Activated CD4-positive, alpha-beta memory T cell treated with anti-CD3 and anti-CD28 coated beads for 36 hours (primary cell): ENCODE measurements around the gene ATG12. TPM values are rescaled to one million over a fixed set of nuclear protein-coding genes. Genes with fewer than 3 reads are reported as not detected.
"Not testable (repeated sequence)": the region's sequence is repeated elsewhere in the genome, so short reads cannot be mapped to it uniquely, and the experiment has no call there.

Experiments used
- CTCF ChIA-PET: fragments of 350-600 bp; sonication (Branson Sonifier 250); formaldehyde crosslinking; loops from one replicate; lab custom pipeline; 2021; ENCODE audit warnings: antibody characterized with exemption, inconsistent platforms; lab: Charles Lee
- POLR2A ChIA-PET: fragments of 350-600 bp; sonication (Branson Sonifier 250); formaldehyde crosslinking; loops from one replicate; lab custom pipeline; 2021; ENCODE audit warnings: antibody characterized with exemption; lab: Charles Lee
- DNase-seq: peaks from one replicate; pipeline ENCODE4 v3.0.0-alpha.2; 2020
- H3K27ac Mint-ChIP-seq: one replicate; pipeline ENCODE4 v1.8.0; 2021; ENCODE audit warnings: mixed read lengths
- H3K27me3 Mint-ChIP-seq: one replicate; pipeline ENCODE4 v1.8.0; 2021; ENCODE audit warnings: mixed read lengths
- H3K36me3 Mint-ChIP-seq: one replicate; pipeline ENCODE4 v1.8.0; 2021; ENCODE audit warnings: mixed read lengths
- H3K4me1 Mint-ChIP-seq: one replicate; pipeline ENCODE4 v1.8.0; 2021; ENCODE audit warnings: low read depth, mixed read lengths
- H3K4me3 Mint-ChIP-seq: one replicate; pipeline ENCODE4 v1.8.0; 2021; ENCODE audit warnings: mild to moderate bottlenecking, mixed read lengths
- H3K9me3 Mint-ChIP-seq: one replicate; pipeline ENCODE4 v1.8.0; 2021; ENCODE audit warnings: mixed read lengths
- intact Hi-C: fragments of 100-400 bp; cut with micrococcal nuclease; formaldehyde crosslinking; loops from one replicate; pipeline ENCODE4 v1.15.1; 2023
- total RNA-seq, 2 experiments: library from RNA; stranded (reverse); gene quantifications; one replicate each; pipeline ENCODE4 v1.2.3, GENCODE V29; 2021

Gene ATG12
- total RNA-seq, result 10 to 100 TPM; 40.6 to 41.9 TPM

DNA sequence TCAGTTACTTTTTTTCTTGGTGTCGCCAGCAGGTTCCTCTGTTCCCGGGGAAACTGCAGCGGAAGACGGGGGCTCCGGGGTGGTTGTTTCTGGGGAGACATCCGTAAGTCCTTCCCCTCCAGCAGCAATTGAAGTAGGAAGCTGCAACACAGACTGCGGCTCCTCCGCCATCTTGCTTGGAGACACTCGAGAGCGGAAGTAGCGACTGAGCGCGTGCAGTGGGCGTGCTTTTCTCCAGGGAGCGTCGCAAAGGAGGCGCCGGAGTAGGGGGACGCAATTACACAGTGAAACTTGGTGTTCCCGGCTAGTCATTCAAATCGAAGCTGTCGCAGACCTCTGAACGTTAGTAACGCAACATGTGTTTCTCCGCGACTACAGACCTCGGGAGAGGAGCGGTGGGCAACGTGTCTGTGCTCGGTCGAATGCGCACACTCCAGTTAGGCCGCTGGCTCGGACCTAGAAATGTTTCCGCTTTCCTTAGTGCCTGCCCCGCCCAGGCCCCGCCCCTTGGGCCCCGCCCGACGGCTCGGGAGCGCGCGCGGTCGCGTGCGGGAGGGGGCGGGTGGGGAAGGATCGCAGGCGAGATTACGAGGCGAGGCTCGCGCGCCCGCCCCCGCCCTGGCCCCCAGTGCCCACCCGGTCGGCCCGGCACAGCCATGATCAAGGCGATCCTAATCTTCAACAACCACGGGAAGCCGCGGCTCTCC is at the start of gene ATG12, which contains the start of gene AP3S1:
TSS of gene ATG12 (minus strand) at position 184 of the 707 bp plus-strand sequence. CDS start at position 171, 13 bp downstream.
TSS of gene AP3S1 (plus strand) at position 554 of the 707 bp plus-strand sequence. CDS start at position 657, 103 bp downstream.
- peak within 1 kb of the TSS; percentile 100 for H3K27ac Mint-ChIP-seq
- ChIA-PET POLR2A (interaction anchor here (0.6 to 2.4 kb wide), 6 partner anchors 9 to 298 kb away, joined by 3 to 7 read pairs (median 4); partner anchors contain the start of gene FEM1C), CTCF (interaction anchor here (0.9 to 1.5 kb wide), 3 partner anchors 32 to 227 kb away, joined by 3 to 8 read pairs (median 5); no protein-coding TSS in a partner anchor)
- DNase-seq, result peak; percentile 93
- H3K9me3 Mint-ChIP-seq, result no peaks in the 10 kb centered on the region
- peak within 1 kb of the TSS; percentile 95 for H3K4me3 Mint-ChIP-seq
- peaks cover 13% of the 10 kb centered on the region for H3K36me3 Mint-ChIP-seq
- H3K4me1 Mint-ChIP-seq, result peaks cover 49% of the 10 kb centered on the region
- H3K27me3 Mint-ChIP-seq, result no peaks in the 10 kb centered on the region
- intact Hi-C loops, result loop anchor here (1.0 to 5.0 kb wide), 7 partner anchors 15 to 674 kb away; partner anchors contain the start of genes CCDC112, COMMD10, FEM1C and PGGT1B

DNA sequence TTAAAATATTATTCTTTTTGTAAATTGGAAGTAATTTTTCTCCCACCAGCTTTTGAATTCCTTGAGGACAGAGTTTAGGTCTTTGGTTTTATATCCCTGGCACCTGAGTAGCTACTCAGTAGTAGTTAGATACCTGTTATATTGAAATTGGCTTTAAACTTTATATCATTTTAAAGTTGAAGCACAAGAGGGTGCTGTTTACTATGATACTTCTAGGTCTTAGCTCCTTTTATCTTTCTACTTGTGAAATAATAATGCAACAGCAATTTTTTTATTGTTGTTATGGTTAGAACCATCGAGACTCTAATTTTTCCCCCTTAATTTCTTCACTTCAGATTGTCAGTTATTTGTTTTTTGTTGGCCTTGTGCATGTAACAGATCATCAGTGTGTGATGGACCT is 46.7 kb upstream of the ATG12 start:
- CTCF ChIA-PET, result no interaction called here

DNA sequence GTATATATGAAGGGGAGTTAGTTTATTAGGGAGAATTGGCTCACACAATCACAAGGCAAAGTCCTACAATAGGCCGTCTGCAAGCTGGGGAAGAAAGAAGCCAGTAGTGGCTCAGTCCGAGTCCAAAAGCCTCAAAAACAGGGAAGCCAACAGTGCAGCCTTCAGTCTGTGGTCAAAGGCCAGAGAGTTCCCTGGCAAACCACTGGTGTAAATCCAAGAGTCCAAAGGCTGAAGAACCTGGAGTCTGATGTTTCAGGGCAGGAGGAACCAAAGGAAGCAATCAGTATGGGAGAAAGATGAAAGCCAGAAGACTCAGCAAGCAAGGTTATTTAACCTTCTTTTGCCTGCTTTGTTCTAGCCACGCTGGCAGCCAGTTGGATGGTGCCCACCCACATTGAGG is 43.8 kb upstream of the ATG12 start:
- POLR2A ChIA-PET, H3K4me1 Mint-ChIP-seq, H3K27me3 Mint-ChIP-seq, CTCF ChIA-PET, DNase-seq, H3K4me3 Mint-ChIP-seq, H3K9me3 Mint-ChIP-seq, intact Hi-C loops, H3K27ac Mint-ChIP-seq: not testable (repeated sequence)
- peaks cover 28% of the 10 kb centered on the region for H3K36me3 Mint-ChIP-seq

More for the DNA sequence above, 46.7 kb upstream of the ATG12 start:
- Mint-ChIP-seq H3K4me1 (no peaks in the 10 kb centered on the region), H3K36me3 (peaks cover 3% of the 10 kb centered on the region), H3K27ac (no peak overlapping the region), H3K27me3 (no peaks in the 10 kb centered on the region), H3K4me3 (no peak overlapping the region), H3K9me3 (no peaks in the 10 kb centered on the region)
- DNase-seq, result no peak
- intact Hi-C loops, result no loop called here
- POLR2A ChIA-PET, result no interaction called here

DNA sequence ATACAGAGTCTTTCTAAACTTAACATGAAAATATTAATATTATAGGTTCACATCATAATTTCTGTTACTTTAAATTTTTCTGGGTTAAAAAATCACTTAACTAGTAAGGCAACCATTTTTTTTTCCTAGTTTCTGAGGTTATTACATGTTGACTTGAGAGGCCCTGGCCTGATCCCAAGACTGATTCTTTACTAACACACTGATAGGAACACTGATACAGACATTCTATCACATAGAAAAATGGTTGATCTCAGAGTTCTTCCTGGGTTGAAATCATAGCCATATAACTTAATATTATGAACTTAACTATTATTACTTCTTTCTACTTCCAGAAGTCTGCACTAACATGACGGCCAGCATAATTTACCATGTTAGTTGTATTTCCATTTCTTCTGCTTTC is 43.3 kb upstream of the ATG12 start:
- DNase-seq, result no peak
- ChIA-PET POLR2A (no interaction called here), CTCF (no interaction called here)
- no peaks in the 10 kb centered on the region for H3K4me1 Mint-ChIP-seq
- H3K4me3 Mint-ChIP-seq, result no peak overlapping the region
- peaks cover 31% of the 10 kb centered on the region for H3K36me3 Mint-ChIP-seq
- no peak overlapping the region for H3K27ac Mint-ChIP-seq
- intact Hi-C loops, result no loop called here
- H3K27me3 Mint-ChIP-seq, result no peaks in the 10 kb centered on the region
- no peaks in the 10 kb centered on the region for H3K9me3 Mint-ChIP-seq

DNA sequence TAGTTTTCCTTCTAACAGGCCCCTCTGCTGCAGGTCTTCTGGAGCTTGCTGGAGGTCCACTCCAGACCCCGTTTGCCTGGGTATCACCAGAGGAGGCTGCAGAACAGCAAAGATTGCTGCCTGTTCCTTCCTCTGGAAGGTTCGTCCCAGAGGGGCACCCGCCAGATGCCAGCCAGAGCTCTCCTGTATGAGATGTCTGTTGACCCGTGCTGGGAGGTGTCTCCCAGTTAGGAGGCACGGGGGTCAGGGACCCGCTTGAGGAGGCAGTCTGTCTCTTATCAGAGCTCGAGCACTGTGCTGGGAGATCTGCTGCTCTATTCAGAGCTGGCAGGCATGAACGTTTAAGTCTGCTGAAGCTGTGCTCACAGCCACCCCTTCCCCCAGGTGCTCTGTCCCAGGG is 41.1 kb upstream of the ATG12 start:
- CTCF ChIA-PET, DNase-seq, H3K27ac Mint-ChIP-seq, H3K9me3 Mint-ChIP-seq, intact Hi-C loops, H3K4me1 Mint-ChIP-seq, H3K27me3 Mint-ChIP-seq, H3K4me3 Mint-ChIP-seq: not testable (repeated sequence)
- POLR2A ChIA-PET, result interaction anchor here (0.6 kb wide), 1 partner anchor 26 kb away, joined by 3 read pairs; no protein-coding TSS in a partner anchor
- H3K36me3 Mint-ChIP-seq, result peaks cover 49% of the 10 kb centered on the region

DNA sequence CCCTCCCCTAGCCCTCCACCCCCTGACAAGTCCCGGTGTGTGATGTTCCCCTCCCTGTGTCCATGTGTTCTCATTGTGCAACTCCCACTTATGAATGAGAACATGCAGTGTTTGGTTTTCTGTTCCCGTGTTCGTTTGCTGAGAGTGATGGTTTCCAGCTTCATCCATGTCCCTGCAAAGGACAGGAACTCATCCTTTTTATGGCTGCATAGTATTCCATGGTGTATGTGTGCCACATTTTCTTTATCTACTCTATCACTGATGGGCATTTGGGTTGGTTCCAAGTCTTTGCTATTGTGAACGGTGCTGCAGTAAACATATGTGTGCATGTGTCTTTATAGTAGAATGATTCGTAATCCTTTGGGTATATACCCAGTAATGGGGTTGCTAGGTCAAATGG is 36.0 kb upstream of the ATG12 start:
- H3K4me1 Mint-ChIP-seq, H3K4me3 Mint-ChIP-seq, H3K27me3 Mint-ChIP-seq, intact Hi-C loops, DNase-seq, POLR2A ChIA-PET, H3K9me3 Mint-ChIP-seq, CTCF ChIA-PET, H3K27ac Mint-ChIP-seq: not testable (repeated sequence)
- peaks cover 62% of the 10 kb centered on the region for H3K36me3 Mint-ChIP-seq

DNA sequence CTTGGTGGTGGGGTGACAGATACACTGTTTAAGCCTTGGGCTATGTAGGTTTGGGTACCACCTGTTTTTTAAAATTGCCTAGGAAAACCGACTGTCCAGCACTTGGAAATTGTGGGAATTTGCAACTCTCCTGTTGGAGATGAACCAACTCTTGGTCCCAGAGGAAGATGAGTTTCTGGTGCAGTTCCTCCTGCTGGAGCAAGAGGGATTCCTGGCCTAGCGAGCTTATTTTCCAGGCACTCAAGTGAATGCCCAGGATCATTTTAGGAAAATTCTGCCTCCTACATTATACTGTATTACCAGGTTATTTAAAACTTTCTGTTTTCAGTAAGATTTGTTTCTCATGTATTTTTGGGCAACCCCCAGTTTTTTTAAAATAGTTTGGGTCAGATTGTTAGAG is 34.1 kb upstream of the ATG12 start:
- DNase-seq, result no peak
- H3K4me3 Mint-ChIP-seq, result no peak overlapping the region
- H3K36me3 Mint-ChIP-seq, result peaks cover 53% of the 10 kb centered on the region
- no peaks in the 10 kb centered on the region for H3K27me3 Mint-ChIP-seq
- no peak overlapping the region for H3K27ac Mint-ChIP-seq
- CTCF ChIA-PET, result no interaction called here
- H3K9me3 Mint-ChIP-seq, result peaks cover 5% of the 10 kb centered on the region
- no peaks in the 10 kb centered on the region for H3K4me1 Mint-ChIP-seq
- intact Hi-C loops, result no loop called here
- POLR2A ChIA-PET, result no interaction called here

DNA sequence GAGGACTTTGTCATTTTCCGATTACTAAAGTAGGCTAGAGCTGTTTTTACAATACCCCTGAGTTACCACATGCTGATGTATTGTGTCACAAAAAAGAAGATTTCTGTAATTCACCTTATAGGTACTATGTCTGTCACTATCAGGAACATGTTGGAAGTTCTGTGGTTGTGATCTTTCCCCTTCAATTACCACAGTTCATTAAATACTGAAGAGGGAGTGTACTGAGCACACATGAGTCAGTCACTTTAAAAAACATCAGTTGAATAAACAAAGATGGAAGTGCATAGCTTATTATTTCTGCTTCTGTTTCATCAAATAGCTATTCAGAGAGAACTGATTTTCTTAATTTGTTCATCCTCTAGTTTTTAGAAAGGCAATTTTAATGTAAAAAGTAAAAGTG is 32.0 kb upstream of the ATG12 start:
- ChIA-PET CTCF (interaction anchor here (1.1 to 1.4 kb wide), 2 partner anchors 32 to 34 kb away, joined by 3 read pairs; partner anchors contain the start of gene ATG12), POLR2A (no interaction called here)
- Mint-ChIP-seq H3K27ac (no peak overlapping the region), H3K27me3 (no peaks in the 10 kb centered on the region), H3K4me1 (no peaks in the 10 kb centered on the region), H3K9me3 (peaks cover 5% of the 10 kb centered on the region), H3K36me3 (peaks cover 43% of the 10 kb centered on the region), H3K4me3 (no peak overlapping the region)
- no peak for DNase-seq
- intact Hi-C loops, result no loop called here

DNA sequence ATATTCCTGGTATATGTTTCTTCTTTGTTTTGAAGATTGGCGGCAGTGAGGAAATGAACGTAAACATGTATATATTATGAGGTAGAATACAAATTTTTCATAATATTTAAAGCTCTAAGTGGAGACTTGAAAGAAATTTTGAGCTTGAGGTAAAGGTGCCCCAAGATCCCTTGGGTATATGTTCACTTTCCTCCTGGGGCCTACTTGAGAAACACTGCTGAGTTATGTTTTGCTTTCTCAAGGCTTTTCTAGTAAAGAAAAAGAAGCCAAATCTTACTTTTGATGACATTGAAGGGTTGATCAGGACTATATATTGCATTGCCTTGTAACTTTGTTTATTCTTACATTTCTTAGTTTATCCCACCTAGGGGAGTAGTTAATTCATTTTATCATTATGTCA is 31.1 kb upstream of the ATG12 start:
- Mint-ChIP-seq H3K27me3 (no peaks in the 10 kb centered on the region), H3K4me3 (no peak overlapping the region), H3K9me3 (no peaks in the 10 kb centered on the region), H3K27ac (no peak overlapping the region), H3K36me3 (peaks cover 33% of the 10 kb centered on the region), H3K4me1 (no peaks in the 10 kb centered on the region)
- CTCF ChIA-PET, result interaction anchor here (1.4 kb wide), 1 partner anchor 33 kb away, joined by 3 read pairs; no protein-coding TSS in a partner anchor
- intact Hi-C loops, result no loop called here
- DNase-seq, result no peak
- POLR2A ChIA-PET, result no interaction called here

DNA sequence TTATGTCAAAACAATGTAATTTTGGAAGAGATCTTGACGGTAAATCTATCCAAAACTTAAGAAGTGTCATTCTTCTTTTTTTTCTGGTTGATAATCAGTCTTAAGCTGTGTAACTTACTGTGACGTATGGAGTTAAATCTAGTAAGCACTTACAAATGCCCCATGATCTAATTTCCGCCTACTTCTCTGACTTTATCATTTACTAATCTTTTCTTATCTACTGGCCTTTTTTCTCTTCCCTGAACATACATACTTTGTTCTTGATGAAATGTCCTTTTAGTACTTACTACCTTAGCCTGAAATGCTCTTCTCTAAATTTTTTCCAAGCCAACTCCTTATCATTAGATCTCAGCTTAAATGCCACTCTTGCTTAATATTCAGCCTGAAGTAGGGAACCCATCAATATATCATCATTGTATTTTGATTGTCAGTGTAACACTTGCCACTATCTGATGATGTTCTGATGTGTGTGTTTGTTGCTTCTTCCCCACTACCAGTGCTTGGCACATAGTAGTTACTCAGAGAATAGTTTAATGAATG is 28.0 kb upstream of the ATG12 start:
- Mint-ChIP-seq H3K27ac (no peak overlapping the region), H3K4me1 (peaks cover 2% of the 10 kb centered on the region), H3K9me3 (no peaks in the 10 kb centered on the region), H3K27me3 (no peaks in the 10 kb centered on the region), H3K4me3 (no peak overlapping the region), H3K36me3 (peaks cover 19% of the 10 kb centered on the region)
- no peak for DNase-seq
- ChIA-PET POLR2A (no interaction called here), CTCF (no interaction called here)
- intact Hi-C loops, result no loop called here

DNA sequence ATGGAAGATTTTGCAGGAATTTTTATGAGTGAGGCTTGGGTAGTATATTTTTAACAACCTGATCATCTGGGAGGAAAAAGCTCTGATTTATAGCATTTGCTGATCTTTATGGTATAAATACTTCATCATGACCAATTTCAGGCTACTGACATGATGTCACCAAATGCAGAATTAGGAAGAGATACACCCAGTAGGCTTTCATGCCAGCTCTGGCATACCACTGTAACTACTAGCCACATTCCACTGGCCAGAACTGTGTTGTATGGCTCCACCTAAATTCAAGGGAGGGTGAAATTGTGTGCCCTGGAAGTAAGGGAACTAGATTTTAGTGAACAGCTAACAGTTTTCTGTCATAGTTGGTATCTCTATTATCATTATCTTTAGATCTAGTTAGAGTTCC is 18.0 kb upstream of the ATG12 start:
- intact Hi-C loops, result no loop called here
- H3K36me3 Mint-ChIP-seq, result no peaks in the 10 kb centered on the region
- peaks cover 7% of the 10 kb centered on the region for H3K9me3 Mint-ChIP-seq
- ChIA-PET POLR2A (no interaction called here), CTCF (no interaction called here)
- no peak overlapping the region for H3K4me3 Mint-ChIP-seq
- no peak overlapping the region for H3K27ac Mint-ChIP-seq
- peaks cover 20% of the 10 kb centered on the region for H3K4me1 Mint-ChIP-seq
- H3K27me3 Mint-ChIP-seq, result no peaks in the 10 kb centered on the region
- DNase-seq, result no peak

DNA sequence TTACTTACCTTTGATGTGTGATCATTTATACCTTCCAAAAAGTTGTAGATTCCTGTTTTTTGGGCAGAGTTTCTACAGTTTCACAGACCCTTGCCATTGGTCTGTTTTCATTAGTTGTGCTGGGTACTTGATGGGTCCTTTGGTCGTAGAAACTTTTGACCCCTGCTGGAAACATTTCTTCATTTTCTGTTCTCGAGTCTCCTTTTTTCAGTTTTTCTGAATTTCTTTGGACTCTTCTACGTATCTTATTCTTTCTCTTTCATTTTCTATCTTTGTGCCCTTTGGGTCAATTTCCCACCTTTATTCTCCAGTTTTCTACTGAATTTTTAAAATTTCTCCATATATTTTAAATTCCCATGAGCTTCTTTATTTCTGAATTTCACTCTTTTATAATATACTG is 17.0 kb upstream of the ATG12 start:
- ChIA-PET CTCF (no interaction called here), POLR2A (no interaction called here)
- DNase-seq, result no peak
- Mint-ChIP-seq H3K4me1 (peaks cover 21% of the 10 kb centered on the region), H3K9me3 (peaks cover 10% of the 10 kb centered on the region), H3K27ac (no peak overlapping the region), H3K4me3 (no peak overlapping the region), H3K27me3 (no peaks in the 10 kb centered on the region), H3K36me3 (peaks cover 7% of the 10 kb centered on the region)
- intact Hi-C loops, result no loop called here
